ENCODE data around the gene SEC61G.
A peak's percentile ranks its signal among the peaks of the same experiment; 100 is the strongest.

SEC61G gene

DNA sequence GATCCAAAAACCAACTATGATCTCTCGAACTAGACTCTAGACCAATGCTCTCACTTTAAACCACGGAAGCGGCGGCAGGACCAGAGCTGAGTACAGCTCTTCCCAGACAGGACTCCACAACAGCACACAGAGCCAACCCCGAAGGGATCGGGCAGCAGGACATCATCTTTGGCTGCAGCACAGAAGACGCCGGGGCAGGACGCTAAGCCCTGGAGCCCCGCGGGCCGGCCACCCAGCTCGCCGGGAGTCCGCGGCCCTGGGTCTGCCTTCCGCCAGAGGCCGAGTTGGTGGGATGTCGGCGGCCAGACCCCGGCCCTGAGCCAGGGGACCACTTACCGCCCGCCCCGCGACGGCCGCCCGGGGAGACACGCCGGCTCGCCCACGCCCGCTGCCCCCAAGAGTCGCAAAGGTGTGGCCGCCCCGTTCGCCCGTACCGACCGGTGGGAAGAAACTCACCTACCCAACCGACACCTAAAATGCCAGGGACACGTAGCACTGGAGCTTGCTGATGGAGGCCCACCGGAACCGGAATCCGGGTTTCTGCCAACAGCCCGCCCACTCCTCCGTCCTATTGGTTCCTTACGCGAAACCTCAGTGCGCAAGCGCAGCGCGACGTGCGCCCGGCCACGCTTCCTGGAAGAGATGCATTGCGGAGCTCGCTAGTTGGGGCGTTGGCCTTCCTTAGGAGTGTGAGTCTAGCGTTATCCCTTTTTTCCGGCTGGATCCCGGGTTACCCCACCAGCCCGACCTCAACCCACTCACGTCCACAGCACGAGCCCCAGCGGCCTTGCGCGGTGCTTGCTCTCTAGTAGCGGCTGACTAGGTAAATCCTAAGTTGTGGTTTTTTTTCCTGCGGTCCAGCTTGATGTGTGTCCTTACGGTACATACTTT, at the start of gene SEC61G:
Gene SEC61G, minus strand, starts transcription at position 510 of the 891 bp plus-strand sequence. CDS start 1,623 bp downstream, outside the sequence.
- DNase-seq, result peak; percentile 99

- DNase-seq, result no peak
Measured at GRCh38 chr7:54802841-54803240, 43.8 kb upstream of the SEC61G start.

GRCh38 chr7:54802114-54802513, 43.1 kb upstream of the SEC61G start:
- DNase-seq, result no peak

DNA sequence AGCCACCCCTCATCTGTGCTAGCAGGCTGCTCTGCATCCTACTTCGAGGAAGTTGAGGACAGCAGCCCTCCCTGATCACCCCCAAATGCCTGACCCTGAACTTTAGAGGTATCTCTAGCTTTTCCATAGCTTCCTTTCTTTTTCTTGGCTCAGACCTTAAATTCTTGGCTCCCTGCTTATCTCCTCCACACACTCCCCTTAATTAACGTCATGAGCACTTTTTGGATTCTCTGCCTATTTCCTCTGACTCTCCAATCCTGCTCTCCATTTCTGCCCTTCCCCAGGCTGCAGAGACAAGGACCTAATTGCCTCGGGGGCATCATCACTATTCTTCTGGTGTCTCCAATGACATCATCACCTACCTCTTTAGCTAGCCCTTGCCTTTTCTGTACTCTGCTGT, 40.8 kb upstream of the SEC61G start:
- no peak for DNase-seq

DNA sequence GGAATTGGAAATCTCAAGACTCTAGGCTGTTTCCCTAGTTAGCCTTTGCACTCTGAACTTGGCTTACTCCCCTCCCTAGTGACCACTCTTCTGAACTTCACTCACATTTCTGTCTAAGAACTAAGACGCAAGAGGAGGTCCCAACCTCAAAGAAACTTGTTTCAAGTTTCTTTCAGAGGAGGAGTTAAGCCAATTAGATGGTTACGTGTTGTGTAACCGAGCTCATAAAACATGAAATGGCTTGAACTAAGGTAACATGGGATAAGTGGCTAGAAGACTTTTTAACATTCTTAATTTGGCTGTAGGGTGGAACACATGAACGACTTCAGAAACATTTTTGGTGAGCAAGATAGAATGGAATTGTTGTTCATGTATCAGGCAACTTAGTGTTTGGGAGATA, 39.5 kb upstream of the SEC61G start:
- DNase-seq, result no peak

DNA sequence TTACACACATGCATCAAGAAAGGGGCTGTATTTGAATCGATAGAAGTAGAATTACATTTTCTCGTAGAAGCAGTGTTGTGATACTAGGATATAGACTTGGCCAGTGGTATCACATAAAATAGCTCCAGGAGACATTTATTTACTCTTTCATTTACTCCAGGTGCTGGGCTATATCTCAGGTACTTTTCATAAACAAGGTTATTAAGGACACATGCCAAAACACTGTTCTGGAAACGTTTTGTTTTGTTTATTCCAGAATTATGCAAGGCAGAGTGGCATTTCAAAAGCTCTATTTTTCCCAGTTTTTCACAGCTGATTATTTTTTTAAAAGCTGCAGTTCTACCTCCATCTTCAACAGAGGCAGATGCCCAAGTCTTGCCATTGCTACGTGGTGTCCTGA, 37.8 kb upstream of the SEC61G start:
- no peak for DNase-seq

- no peak for DNase-seq
Measured at GRCh38 chr7:54796150-54796549, 37.1 kb upstream of the SEC61G start.

GRCh38 chr7:54792383-54792782, 33.4 kb upstream of the SEC61G start:
- no peak for DNase-seq

GRCh38 chr7:54788664-54789063, 29.7 kb upstream of the SEC61G start:
- peak; percentile 58 for DNase-seq

- DNase-seq, result no peak
Measured at GRCh38 chr7:54785261-54785660, 26.2 kb upstream of the SEC61G start.

DNA sequence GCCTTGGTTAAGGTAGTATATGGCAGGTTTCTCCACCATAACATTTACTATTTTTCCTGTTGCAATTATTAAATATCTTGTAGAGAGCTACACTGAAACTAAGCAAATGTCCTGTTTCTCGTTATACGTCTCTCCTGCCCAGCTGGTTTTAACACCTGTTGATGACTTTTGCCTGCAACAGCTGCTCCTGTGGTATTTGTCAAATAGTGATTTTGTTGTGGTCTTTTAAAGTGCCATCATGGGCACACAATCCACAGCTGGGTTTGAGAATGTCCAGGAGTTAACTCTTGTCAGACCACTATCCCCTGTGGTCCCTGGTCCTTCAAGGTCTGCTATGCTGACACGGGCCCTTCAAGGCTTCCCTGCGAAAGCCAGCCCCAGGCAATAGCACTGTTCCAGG, 24.9 kb upstream of the SEC61G start:
- DNase-seq, result no peak

GRCh38 chr7:54782829-54783228, 23.8 kb upstream of the SEC61G start:
- no peak for DNase-seq

GRCh38 chr7:54782314-54782713, 23.3 kb upstream of the SEC61G start:
- DNase-seq, result no peak

GRCh38 chr7:54781134-54781920, 22.3 kb upstream of the SEC61G start:
- no peak for DNase-seq

- no peak for DNase-seq
Measured at GRCh38 chr7:54780490-54780889, 21.5 kb upstream of the SEC61G start.

DNA sequence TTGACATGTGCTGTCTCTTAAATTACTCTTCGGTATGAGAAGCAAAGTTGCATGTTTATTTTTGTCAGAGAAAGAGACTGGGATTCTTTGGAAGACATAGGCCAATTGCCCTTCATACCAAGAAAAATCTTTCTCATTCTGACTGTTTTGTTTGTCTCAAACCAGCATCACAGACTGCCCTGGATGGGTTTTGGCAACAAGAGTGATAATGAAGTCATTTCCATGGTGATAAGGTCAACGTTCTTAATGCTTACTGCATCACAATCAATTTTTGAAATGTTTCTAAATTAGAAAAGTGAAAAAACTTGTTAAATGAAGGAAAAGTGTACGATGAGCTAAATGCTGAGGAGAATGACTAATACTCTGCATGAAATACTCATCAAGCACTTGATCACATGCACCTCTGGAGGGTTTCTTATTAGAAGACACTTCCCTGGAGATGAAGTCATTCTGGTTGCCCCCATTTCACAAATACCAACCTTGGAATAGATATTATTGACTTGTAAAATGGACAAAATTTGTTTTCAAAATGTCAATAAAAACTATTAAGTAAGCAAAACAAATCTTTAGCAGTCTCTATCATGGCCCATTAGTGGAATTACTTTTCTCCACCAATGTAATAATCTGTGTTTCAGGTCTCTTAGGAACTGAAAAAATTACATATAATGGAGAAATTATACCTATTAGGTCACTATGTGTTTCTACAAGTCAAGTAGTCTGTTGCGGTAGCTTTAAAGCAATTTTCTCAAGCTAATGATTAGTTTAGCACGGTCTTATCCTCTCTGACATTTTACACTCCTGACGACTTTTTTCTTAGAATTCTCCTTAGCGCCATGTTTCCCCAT, 19.9 kb upstream of the SEC61G start:
- DNase-seq, result no peak

- no peak for DNase-seq
Measured at GRCh38 chr7:54778166-54778565, 19.2 kb upstream of the SEC61G start.

DNA sequence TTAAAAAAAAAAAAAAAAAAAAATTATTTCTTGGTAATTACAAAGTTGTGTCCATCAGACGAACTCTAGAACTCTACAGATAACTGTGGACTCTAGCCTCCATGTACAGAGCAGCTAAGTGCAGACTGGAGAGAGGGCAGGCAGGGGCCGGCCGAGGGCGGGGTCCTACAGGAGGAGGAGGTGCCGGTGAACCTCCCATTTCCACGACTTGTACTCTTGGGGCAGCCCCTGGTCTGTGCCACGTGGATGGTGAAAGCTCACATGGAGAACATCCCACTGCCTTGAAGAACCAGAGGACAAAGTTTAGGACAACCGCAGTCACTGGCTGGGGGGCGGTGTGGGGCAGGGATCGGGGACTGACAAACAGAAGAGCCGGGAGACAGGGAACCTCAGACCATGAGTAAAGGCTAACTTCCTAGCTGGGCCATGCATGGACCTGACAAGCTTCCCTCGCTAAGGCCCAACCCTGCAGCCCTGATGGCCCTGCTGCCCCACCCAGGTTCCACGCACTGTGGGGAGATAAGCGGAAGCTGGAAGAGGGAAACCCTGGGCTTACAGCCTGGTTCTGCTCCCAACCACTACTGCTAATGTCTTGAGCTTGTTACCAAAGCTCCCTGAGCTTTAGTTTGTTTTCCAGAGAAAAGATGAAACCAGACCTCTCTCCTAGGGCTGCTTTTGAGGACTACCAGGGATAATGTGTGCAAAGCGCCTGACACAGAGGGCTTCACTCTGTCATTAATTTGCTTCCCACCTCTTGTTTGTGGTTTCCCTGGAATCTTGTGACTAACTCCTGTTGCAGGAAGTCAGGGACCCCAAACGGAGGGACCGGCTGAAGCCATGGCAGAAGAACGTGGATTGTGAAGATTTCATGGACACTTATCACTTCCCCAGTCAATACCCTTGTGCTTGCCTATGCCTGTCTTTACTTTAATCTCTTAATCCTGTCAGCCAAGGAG, 16.1 kb upstream of the SEC61G start:
- no peak for DNase-seq

DNA sequence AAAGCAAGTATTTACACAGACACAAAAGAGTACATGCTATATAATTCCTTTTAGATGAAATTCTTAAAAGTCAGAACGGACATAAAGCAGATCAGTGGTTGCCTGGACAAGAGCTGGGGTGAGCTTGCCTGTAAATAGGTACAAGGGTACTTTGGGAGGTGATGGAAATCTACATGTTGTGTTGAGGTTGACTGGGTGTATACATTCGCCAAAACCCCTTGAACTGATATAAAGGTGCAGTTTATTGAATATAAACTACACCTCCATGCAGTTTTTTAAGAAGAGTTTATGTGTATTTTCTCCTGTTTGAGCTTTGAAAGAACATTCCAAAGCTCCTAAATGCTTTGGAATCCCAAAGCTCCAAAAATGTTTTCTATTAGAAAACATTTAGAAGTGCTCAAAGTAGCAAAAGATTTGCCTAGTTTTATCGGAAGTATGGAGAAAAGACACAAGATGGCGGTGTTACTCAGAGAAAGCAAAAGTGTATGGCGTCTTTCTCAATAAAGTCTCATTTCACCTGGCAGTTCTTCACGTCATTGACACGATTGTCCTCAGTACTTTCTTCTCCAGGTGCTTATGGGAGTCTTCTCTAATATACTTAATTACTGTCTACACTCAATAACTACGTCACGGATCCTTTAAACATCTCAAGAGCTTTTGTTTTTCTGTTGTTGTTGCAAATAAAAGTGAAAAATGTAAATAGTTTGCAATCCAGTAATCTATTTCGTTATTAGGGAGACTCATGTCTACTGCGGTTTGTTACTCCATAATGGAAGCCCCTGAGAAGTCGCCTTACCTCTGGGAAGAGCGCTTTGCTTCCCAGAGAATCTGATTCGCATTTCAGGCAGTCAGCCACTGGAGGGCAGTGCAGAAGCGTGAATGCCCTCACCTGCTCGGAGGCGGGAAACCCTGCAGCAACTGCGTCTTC, 14.7 kb upstream of the SEC61G start:
- DNase-seq, result peak; percentile 88

DNA sequence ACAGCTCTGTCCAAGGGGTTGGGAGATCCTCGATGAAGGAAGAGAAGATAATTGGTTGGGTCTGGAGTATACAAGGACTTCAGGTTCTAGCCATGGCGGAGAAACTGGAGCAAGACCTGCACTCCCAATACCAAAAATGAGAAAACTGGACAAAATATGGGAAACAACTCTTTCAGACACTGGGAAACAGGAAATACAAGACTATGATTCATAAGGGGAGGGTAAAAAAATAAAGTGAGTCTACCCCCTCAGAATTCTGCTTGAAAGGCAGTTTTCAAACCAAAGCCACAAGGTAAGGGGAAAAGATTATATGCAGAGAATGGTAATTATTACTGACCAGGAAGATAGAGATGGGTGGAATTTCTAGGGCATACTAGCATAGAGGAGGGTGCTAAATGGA, 10.2 kb upstream of the SEC61G start:
- no peak for DNase-seq

GRCh38 chr7:54764861-54765260, 5.8 kb upstream of the SEC61G start:
- DNase-seq, result no peak

Data from right forelimb (tissue), 1 donor.